ENCODE data around the gene KCNG2. TPM values are rescaled to one million over a fixed set of nuclear protein-coding genes. Genes with fewer than 3 reads are reported as not detected.

Gene KCNG2
- total and polyA plus RNA-seq, 2 of the 13 experiments (the other 11 are each of a cell fraction or from before 2014, with no cell fraction given): not detected

- TF ChIP-seq IRF9 (CRISPR knock-in tag; IDR thresholded peaks at IDR 0.05; ENCODE audit: borderline replicate concordance) (no peak), ATF2 (CRISPR knock-in tag; IDR thresholded peaks at IDR 0.05) (no peak), ISX (CRISPR knock-in tag; conservative IDR thresholded peaks at IDR 0.05) (no peak), ZNF687 (CRISPR knock-in tag; IDR thresholded peaks at IDR 0.05) (peak; percentile 86), ATM (IDR thresholded peaks at IDR 0.05; ENCODE audit: borderline replicate concordance) (no peak), SIN3A (IDR thresholded peaks at IDR 0.05; ENCODE audit: borderline replicate concordance, low read depth, low read length) (no peak), ATF3 (CRISPR knock-in tag; IDR thresholded peaks at IDR 0.05) (no peak), ZNF788 (CRISPR knock-in tag; IDR thresholded peaks at IDR 0.05; ENCODE audit: borderline replicate concordance) (no peak), THRA (CRISPR knock-in tag; IDR thresholded peaks at IDR 0.05; ENCODE audit: borderline replicate concordance) (peak; percentile 98), NBN (conservative IDR thresholded peaks at IDR 0.05) (no peak), NCOR1 (IDR thresholded peaks at IDR 0.05; ENCODE audit: borderline replicate concordance, low read length) (peak; percentile 52; the same call in 1 of the 2 replicates), SKI (IDR thresholded peaks at IDR 0.05; ENCODE audit: partially characterized antibody) (peak; percentile 57), CENPBD1 (CRISPR knock-in tag; IDR thresholded peaks at IDR 0.05; ENCODE audit: borderline replicate concordance, low read depth) (no peak), U2AF1 (optimal IDR thresholded peaks at IDR 0.05; ENCODE audit: low read depth, low read length) (no peak), ZNF546 (CRISPR knock-in tag; conservative IDR thresholded peaks at IDR 0.05) (no peak), ELF3 (CRISPR knock-in tag; IDR thresholded peaks at IDR 0.05) (peak; percentile 82), RCOR2 (CRISPR knock-in tag; IDR thresholded peaks at IDR 0.05) (0 out of 2 replicates have a peak, but pooled peaks have one; percentile 33), GMEB1 (CRISPR knock-in tag; IDR thresholded peaks at IDR 0.05; ENCODE audit: borderline replicate concordance) (no peak), FOXA1 (IDR thresholded peaks at IDR 0.05) (no peak), FOXA1 (CRISPR knock-in tag; IDR thresholded peaks at IDR 0.05) (peak; percentile 63), ZKSCAN8 (CRISPR knock-in tag; IDR thresholded peaks at IDR 0.05; ENCODE audit: borderline replicate concordance) (0 out of 2 replicates have a peak, but pooled peaks have one; percentile 44)
Observed at GRCh38 chr18:79795446-79795845, 2.3 kb upstream of the KCNG2 start (continued).

Data from HepG2 (cell line).